GM12878 (cell line): ENCODE measurements around the gene ATF6. TPM values are rescaled to one million over a fixed set of nuclear protein-coding genes. Genes with fewer than 3 reads are reported as not detected.

ENCODE experiments used
- ATAC-seq: fragments of 200-7000 bp; cut with Tn5 transposase; 3 replicates; pipeline ENCODE4 v1.9.1; 2020; ENCODE audit warnings: mild to moderate bottlenecking, moderate library complexity
- BruUV-seq: library from RNA; stranded (reverse); fragments of 400-500 nt; replicated peaks from 2 replicates; lab custom pipeline; 2021; lab: Mats Ljungman, UMichigan
- CTCF ChIA-PET: fragments of 300-600 bp; sonication (Branson Sonifier 250); formaldehyde crosslinking; extraction: SDS; loops from one replicate; lab custom pipeline; 2021; ENCODE audit warnings: inconsistent platforms; lab: Yijun Ruan, JAX
- POLR2A ChIA-PET: fragments of 350-600 bp; formaldehyde crosslinking; extraction: SDS; loops from one replicate; lab custom pipeline; 2021; ENCODE audit warnings: inconsistent platforms; lab: Charles Lee
- RAD21 ChIA-PET: fragments of 300-600 bp; sonication (Branson Sonifier 250); formaldehyde crosslinking; loops from one replicate; lab custom pipeline; 2023; ENCODE audit warnings: antibody characterized with exemption; ENCODE audit not compliant: unreplicated experiment; lab: Charles Lee
- SMC1A ChIA-PET: fragments of 300-600 bp; sonication (Branson Sonifier 250); formaldehyde crosslinking; loops from one replicate; lab custom pipeline; 2023; ENCODE audit not compliant: unreplicated experiment, uncharacterized antibody; lab: Charles Lee
- DNase-seq: peaks from one replicate; pipeline ENCODE4 v3.0.0-alpha.2; 2011; ENCODE audit warnings: low read depth, low spot score
- FAIRE-seq: peaks from 3 replicates; lab custom pipeline; 2011; peaks lifted over from hg19 to GRCh38; lab: Jason Lieb, UNC
- H2AFZ ChIP-seq: 2 replicates; pipeline ENCODE4 v1.6.0; 2011; ENCODE audit warnings: low read depth, low read length, control low read depth; ENCODE audit not compliant: control insufficient read depth
- H3K27ac ChIP-seq: 2 replicates; pipeline ENCODE4 v1.5.1; 2011; ENCODE audit warnings: control low read depth; ENCODE audit not compliant: control insufficient read depth, insufficient read depth
- H3K27me3 ChIP-seq, 2 experiments: replicated peaks in 1 of 2; 2 replicates each; pipeline versions ENCODE4 v1.6.0 to v1.6.1; 2011; ENCODE audit warnings: low read length in 1 of 2; ENCODE audit not compliant: control insufficient read depth in 2 of 2, insufficient read depth in 2 of 2
- H3K36me3 ChIP-seq, 2 experiments: 2 replicates each; pipeline ENCODE4 v1.5.1; 2011; ENCODE audit warnings: low read length in 1 of 2; ENCODE audit not compliant: control insufficient read depth in 2 of 2, insufficient read depth in 2 of 2
- H3K4me1 ChIP-seq: 2 replicates; pipeline ENCODE4 v1.6.1; 2011; ENCODE audit warnings: mild to moderate bottlenecking, low read length, moderate library complexity, mixed read lengths; ENCODE audit not compliant: control insufficient read depth, insufficient read depth
- H3K4me2 ChIP-seq: 2 replicates; pipeline ENCODE4 v1.6.0; 2011; ENCODE audit warnings: control low read depth; ENCODE audit not compliant: control insufficient read depth, insufficient read depth
- H3K4me3 ChIP-seq: fragments of 200-600 bp; sonication (generic); 2 replicates; pipeline ENCODE4 v1.5.1; 2016
- H3K79me2 ChIP-seq: 2 replicates; pipeline ENCODE4 v1.6.0; 2011; ENCODE audit warnings: low read length; ENCODE audit not compliant: control insufficient read depth, insufficient read depth
- H3K9ac ChIP-seq: 2 replicates; pipeline ENCODE4 v1.8.0; 2011; ENCODE audit warnings: low read length, control low read depth, mixed read lengths; ENCODE audit not compliant: control insufficient read depth, insufficient read depth
- H3K9me3 ChIP-seq: replicated peaks from 3 replicates; pipeline ENCODE4 v1.5.1; 2011; ENCODE audit warnings: mild to moderate bottlenecking, low read length; ENCODE audit not compliant: control insufficient read depth, insufficient read depth
- H4K20me1 ChIP-seq: 2 replicates; pipeline ENCODE4 v1.6.0; 2011; ENCODE audit not compliant: control insufficient read depth, insufficient read depth
- ASH2L ChIP-seq: fragments of 300-600, 200-600 bp; sonication (generic); IDR thresholded peaks from 2 replicates; pipeline ENCODE4 v1.6.1; 2017; ENCODE audit warnings: low read depth, mild to moderate bottlenecking, borderline replicate concordance
- BMI1 ChIP-seq: fragments of 450-650 bp; IDR thresholded peaks from 2 replicates; pipeline ENCODE4 v1.6.1; 2016; ENCODE audit warnings: mild to moderate bottlenecking, moderate library complexity, borderline replicate concordance
- CHD1 ChIP-seq: IDR thresholded peaks from 2 replicates; pipeline ENCODE4 v1.6.1; 2012; ENCODE audit warnings: low read depth, low read length, improper control_type of control experiment
- NBN ChIP-seq: fragments of 450-650 bp; IDR thresholded peaks from 2 replicates; pipeline ENCODE4 v1.6.1; 2016
- TCF7 ChIP-seq: IDR thresholded peaks from 2 replicates; pipeline ENCODE4 v1.6.1; 2014; ENCODE audit warnings: antibody characterized with exemption, borderline replicate concordance
- in situ Hi-C: fragments of 300-500 bp; cut with MboI; formaldehyde crosslinking; loops from 9 replicates; pipeline ENCODE4 v1.14.3; 2018; ENCODE audit warnings: mixed read lengths
- intact Hi-C: fragments of 100-400 bp; cut with micrococcal nuclease; formaldehyde crosslinking; loops from one replicate; pipeline ENCODE4 v1.14.2; 2022; ENCODE audit not compliant: unreplicated experiment
- polyA plus RNA-seq, 11 experiments: library from polyadenylated mRNA; depleted of rRNA in 4 of 11; unstranded in 6 of 11; stranded (reverse) in 5 of 11; fragments of >200 nt; fragmentation: Nextera tagmentation in 4 of 11; fragmentation: Illumina TruSeq in 1 of 11; extraction: Ambion mirVana in 4 of 11; extraction: Trizol in 1 of 11; gene quantifications; 1 replicate in 1 of 11; 2 replicates in 10 of 11; pipeline versions ENCODE4 v1.2.1 to v1.2.3, GENCODE V29; 2011 to 2016; ENCODE audit warnings: inconsistent platforms in 2 of 11, missing spikeins in 2 of 11, low read depth in 1 of 11
- total RNA-seq, 4 experiments: library from RNA; depleted of rRNA in 3 of 4; stranded (reverse); fragments of >200 nt in 3 of 4; fragmentation: Illumina TruSeq in 1 of 4; extraction: Trizol in 1 of 4; gene quantifications; 2 replicates each; pipeline versions ENCODE4 v1.2.1 to v1.2.3, GENCODE V29; 2013 to 2021
- TF ChIP-seq, protein P1 (sequence below): fragments of 150-350 bp; IDR thresholded peaks from 2 replicates; pipeline ENCODE4 v1.6.1; 2016; ENCODE audit warnings: low read depth, low read length
- TF ChIP-seq, protein P2 (sequence below): IDR thresholded peaks from 2 replicates; pipeline ENCODE4 v1.6.1; 2011; ENCODE audit warnings: low read depth, mild to moderate bottlenecking, low read length, moderate library complexity, borderline replicate concordance; ENCODE audit errors: extremely low read depth
- TF ChIP-seq, protein P3 (sequence below), 3 experiments: IDR thresholded peaks in 2 of 3; conservative IDR thresholded peaks in 1 of 3; 2 replicates each; pipeline ENCODE4 v1.5.1; 2011; ENCODE audit warnings: low read depth in 3 of 3, low read length in 3 of 3, mild to moderate bottlenecking in 3 of 3, control low read depth in 2 of 3, moderate library complexity in 2 of 3, inconsistent platforms in 1 of 3, mixed read lengths in 1 of 3; ENCODE audit not compliant: control insufficient read depth in 2 of 3, insufficient read depth in 1 of 3; ENCODE audit errors: extremely low read depth in 1 of 3

ATF6 gene
- total and polyA plus RNA-seq, 10 of the 15 experiments (the other 5 are each of a cell fraction or from before 2014, with no cell fraction given): 7.8 to 24.3 (median 14.7) TPM

DNA sequence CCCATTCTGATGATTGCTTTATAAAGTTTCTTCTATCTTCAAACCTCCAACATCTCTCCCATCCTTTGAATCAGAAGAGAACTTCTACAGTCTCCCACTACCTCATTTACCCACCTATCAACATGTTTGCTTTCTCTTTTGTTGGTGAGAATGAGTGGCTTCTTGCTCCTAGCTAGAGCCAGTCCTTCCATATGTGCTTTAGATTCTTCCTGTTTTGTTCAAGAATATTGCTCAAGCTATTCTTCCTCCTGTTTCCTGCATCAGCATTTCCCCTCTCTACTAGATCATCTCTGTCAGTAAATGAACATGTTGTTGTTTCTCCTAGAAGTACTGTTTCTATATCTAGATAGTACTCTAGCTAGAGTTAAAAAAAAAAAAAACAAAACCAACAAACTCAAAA, 6.3 kb downstream of the ATF6 start:
- no peaks in the 10 kb centered on the region for H3K36me3 ChIP-seq
- SMC1A ChIA-PET: interaction anchor here (1.0 to 2.4 kb wide), 6 partner anchors 10 to 34 kb away, joined by 3 to 9 read pairs (median 4); no protein-coding TSS in a partner anchor
- TF ChIP-seq TCF7 (no peak), CHD1 (no peak), BMI1 (no peak), NBN (no peak), ASH2L (no peak)
- TF ChIP-seq, protein P1, sequence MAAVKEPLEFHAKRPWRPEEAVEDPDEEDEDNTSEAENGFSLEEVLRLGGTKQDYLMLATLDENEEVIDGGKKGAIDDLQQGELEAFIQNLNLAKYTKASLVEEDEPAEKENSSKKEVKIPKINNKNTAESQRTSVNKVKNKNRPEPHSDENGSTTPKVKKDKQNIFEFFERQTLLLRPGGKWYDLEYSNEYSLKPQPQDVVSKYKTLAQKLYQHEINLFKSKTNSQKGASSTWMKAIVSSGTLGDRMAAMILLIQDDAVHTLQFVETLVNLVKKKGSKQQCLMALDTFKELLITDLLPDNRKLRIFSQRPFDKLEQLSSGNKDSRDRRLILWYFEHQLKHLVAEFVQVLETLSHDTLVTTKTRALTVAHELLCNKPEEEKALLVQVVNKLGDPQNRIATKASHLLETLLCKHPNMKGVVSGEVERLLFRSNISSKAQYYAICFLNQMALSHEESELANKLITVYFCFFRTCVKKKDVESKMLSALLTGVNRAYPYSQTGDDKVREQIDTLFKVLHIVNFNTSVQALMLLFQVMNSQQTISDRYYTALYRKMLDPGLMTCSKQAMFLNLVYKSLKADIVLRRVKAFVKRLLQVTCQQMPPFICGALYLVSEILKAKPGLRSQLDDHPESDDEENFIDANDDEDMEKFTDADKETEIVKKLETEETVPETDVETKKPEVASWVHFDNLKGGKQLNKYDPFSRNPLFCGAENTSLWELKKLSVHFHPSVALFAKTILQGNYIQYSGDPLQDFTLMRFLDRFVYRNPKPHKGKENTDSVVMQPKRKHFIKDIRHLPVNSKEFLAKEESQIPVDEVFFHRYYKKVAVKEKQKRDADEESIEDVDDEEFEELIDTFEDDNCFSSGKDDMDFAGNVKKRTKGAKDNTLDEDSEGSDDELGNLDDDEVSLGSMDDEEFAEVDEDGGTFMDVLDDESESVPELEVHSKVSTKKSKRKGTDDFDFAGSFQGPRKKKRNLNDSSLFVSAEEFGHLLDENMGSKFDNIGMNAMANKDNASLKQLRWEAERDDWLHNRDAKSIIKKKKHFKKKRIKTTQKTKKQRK: no peak
- TF ChIP-seq, protein P2, sequence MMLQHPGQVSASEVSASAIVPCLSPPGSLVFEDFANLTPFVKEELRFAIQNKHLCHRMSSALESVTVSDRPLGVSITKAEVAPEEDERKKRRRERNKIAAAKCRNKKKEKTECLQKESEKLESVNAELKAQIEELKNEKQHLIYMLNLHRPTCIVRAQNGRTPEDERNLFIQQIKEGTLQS: no peak
- TF ChIP-seq, protein P3, sequence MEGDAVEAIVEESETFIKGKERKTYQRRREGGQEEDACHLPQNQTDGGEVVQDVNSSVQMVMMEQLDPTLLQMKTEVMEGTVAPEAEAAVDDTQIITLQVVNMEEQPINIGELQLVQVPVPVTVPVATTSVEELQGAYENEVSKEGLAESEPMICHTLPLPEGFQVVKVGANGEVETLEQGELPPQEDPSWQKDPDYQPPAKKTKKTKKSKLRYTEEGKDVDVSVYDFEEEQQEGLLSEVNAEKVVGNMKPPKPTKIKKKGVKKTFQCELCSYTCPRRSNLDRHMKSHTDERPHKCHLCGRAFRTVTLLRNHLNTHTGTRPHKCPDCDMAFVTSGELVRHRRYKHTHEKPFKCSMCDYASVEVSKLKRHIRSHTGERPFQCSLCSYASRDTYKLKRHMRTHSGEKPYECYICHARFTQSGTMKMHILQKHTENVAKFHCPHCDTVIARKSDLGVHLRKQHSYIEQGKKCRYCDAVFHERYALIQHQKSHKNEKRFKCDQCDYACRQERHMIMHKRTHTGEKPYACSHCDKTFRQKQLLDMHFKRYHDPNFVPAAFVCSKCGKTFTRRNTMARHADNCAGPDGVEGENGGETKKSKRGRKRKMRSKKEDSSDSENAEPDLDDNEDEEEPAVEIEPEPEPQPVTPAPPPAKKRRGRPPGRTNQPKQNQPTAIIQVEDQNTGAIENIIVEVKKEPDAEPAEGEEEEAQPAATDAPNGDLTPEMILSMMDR (IDR thresholded peaks at IDR 0.05 in 2 of 3, conservative IDR thresholded peaks at IDR 0.05 in 1 of 3; ENCODE audit: control insufficient read depth in 2 of 3, extremely low read depth in 1 of 3, insufficient read depth in 1 of 3, low read depth in 3 of 3, low read length in 3 of 3): no peak
- TF ChIP-seq, all 136 proteins: peak for 0
- Histone ChIP-seq H3K4me3 (0 out of 2 replicates have a peak overlapping the region, but pooled peaks have one; percentile 28), H3K9me3 (no peaks in the 10 kb centered on the region), H3K4me2 (peak overlapping the region; percentile 83), H3K4me1 (peaks cover 17% of the 10 kb centered on the region), H4K20me1 (no peaks in the 10 kb centered on the region), H3K27me3 (no peaks in the 10 kb centered on the region), H3K9ac (peak overlapping the region; percentile 5; the same call in 1 of the 2 replicates), H3K79me2 (peaks cover 92% of the 10 kb centered on the region), H2AFZ (no peak overlapping the region), H3K27ac (peak overlapping the region; percentile 40)
- ATAC-seq (peak; percentile 35), DNase-seq (no peak), FAIRE-seq (no peak)
- no TSS peak for BruUV-seq
- intact Hi-C loops (no loop called here), in situ Hi-C loops (no loop called here)
- POLR2A ChIA-PET: interaction anchor here (0.7 to 1.7 kb wide), 2 partner anchors 9 to 63 kb away, joined by 3 read pairs; no protein-coding TSS in a partner anchor
- CTCF ChIA-PET: interaction anchor here (0.9 to 2.0 kb wide), 3 partner anchors 10 to 32 kb away, joined by 3 to 8 read pairs (median 4); no protein-coding TSS in a partner anchor
- RAD21 ChIA-PET: interaction anchor here (0.6 kb wide), 1 partner anchor 34 kb away, joined by 4 read pairs; no protein-coding TSS in a partner anchor
